ELF-1 (cell line): Measurements from ENCODE around the gene TEKT2.

Source experiments
- DNase-seq: peaks from one replicate; pipeline ENCODE4 v3.0.0-alpha.2; 2016; ENCODE audit warnings: low read depth, low spot score

The TEKT2 gene

GRCh38 chr1:36106269-36106668, 22.4 kb downstream of the TEKT2 start:
- no peak for DNase-seq

GRCh38 chr1:36107394-36107793, 23.5 kb downstream of the TEKT2 start:
- no peak for DNase-seq

- DNase-seq: no peak
Observed at GRCh38 chr1:36108314-36108713, 24.4 kb downstream of the TEKT2 start.

GRCh38 chr1:36109041-36109679, 25.3 kb downstream of the TEKT2 start:
- DNase-seq: no peak

- no peak for DNase-seq
Observed at GRCh38 chr1:36111151-36111550, 27.3 kb downstream of the TEKT2 start.

- no peak for DNase-seq
Observed at GRCh38 chr1:36112823-36113222, 28.9 kb downstream of the TEKT2 start.

GRCh38 chr1:36114371-36114770, 30.5 kb downstream of the TEKT2 start:
- DNase-seq: peak; percentile 36

GRCh38 chr1:36115200-36115669, 31.3 kb downstream of the TEKT2 start:
- peak; percentile 56 for DNase-seq

- DNase-seq: peak; percentile 44
Observed at GRCh38 chr1:36115931-36116330, 32.0 kb downstream of the TEKT2 start.

- DNase-seq: no peak
Observed at GRCh38 chr1:36116901-36117300, 33.0 kb downstream of the TEKT2 start.

- DNase-seq: no peak
Observed at GRCh38 chr1:36118447-36119204, 34.7 kb downstream of the TEKT2 start.

- peak; percentile 25 for DNase-seq
Observed at GRCh38 chr1:36119456-36119855, 35.6 kb downstream of the TEKT2 start.

GRCh38 chr1:36122062-36123030, 38.5 kb downstream of the TEKT2 start:
- DNase-seq: no peak

GRCh38 chr1:36123356-36123755, 39.5 kb downstream of the TEKT2 start:
- no peak for DNase-seq

- no peak for DNase-seq
Observed at GRCh38 chr1:36124404-36125128, 40.7 kb downstream of the TEKT2 start.

GRCh38 chr1:36125129-36125991, 41.5 kb downstream of the TEKT2 start, which contains the start of gene COL8A2:
Gene COL8A2, minus strand, starts transcription at chr1:36125222. Its CDS starts 24,980 bp downstream, at chr1:36100242.
- no peak for DNase-seq

- DNase-seq: no peak
Observed at GRCh38 chr1:36126005-36126716, 42.3 kb downstream of the TEKT2 start.

GRCh38 chr1:36126797-36127500, 43.1 kb downstream of the TEKT2 start:
- DNase-seq: no peak
